IPS DF 19.7 (cell line): ENCODE data around the gene OGT.

ENCODE experiments used
- DNase-seq: peaks from one replicate; pipeline ENCODE4 v3.0.0-alpha.2; 2013; ENCODE audit warnings: low read depth, low spot score

Gene OGT

GRCh38 chrX:71622032-71622575, 89.2 kb downstream of the OGT start:
- DNase-seq = no peak

GRCh38 chrX:71622576-71623450, 89.9 kb downstream of the OGT start:
- DNase-seq = peak; percentile 25

- DNase-seq = no peak
Observed at GRCh38 chrX:71623714-71624113, 90.8 kb downstream of the OGT start.

GRCh38 chrX:71625471-71625870, 92.6 kb downstream of the OGT start:
- DNase-seq = no peak
